HepG2 (cell line): ENCODE data around the gene C12orf56. TPM values are rescaled to one million over a fixed set of nuclear protein-coding genes. Genes with fewer than 3 reads are reported as not detected.

Experiments used
- ATAC-seq: fragments of 200-7000 bp; cut with Tn5 transposase; 3 replicates; pipeline ENCODE4 v1.9.1; 2020; ENCODE audit warnings: mild to moderate bottlenecking, moderate library complexity
- BruUV-seq: library from RNA; stranded (reverse); fragments of 400-500 nt; replicated peaks from 2 replicates; lab custom pipeline; 2021; lab: Mats Ljungman, UMichigan
- CTCF ChIA-PET: fragments of 300-600 bp; formaldehyde crosslinking; extraction: SDS; loops from one replicate; lab custom pipeline; 2021; ENCODE audit warnings: low total read pairs, inconsistent platforms, low intra/inter-chr PET ratio; lab: Yijun Ruan, JAX
- POLR2A ChIA-PET: fragments of 350-600 bp; sonication (Branson Sonifier 250); formaldehyde crosslinking; loops from one replicate; lab custom pipeline; 2020; ENCODE audit warnings: antibody characterized with exemption, inconsistent platforms; lab: Yijun Ruan, JAX
- DNase-seq: peaks from one replicate; pipeline ENCODE4 v3.0.0-alpha.2; 2015; ENCODE audit warnings: low spot score
- FAIRE-seq: peaks from 3 replicates; lab custom pipeline; 2011; peaks lifted over from hg19 to GRCh38; lab: Jason Lieb, UNC
- H2AFZ ChIP-seq: one replicate; pipeline ENCODE4 v1.6.1; 2011; ENCODE audit warnings: low read length, inconsistent platforms
- H3K27ac ChIP-seq: fragments of 300-600 bp; 3 replicates; pipeline ENCODE4 v1.8.0; 2011; ENCODE audit warnings: mixed run types, mild to moderate bottlenecking, mixed read lengths, low read length, inconsistent platforms; ENCODE audit not compliant: insufficient read depth; ENCODE audit errors: extremely low read length
- H3K27me3 ChIP-seq, 2 experiments: fragments of 200-600 bp in 1 of 2; 2 replicates in 1 of 2; 3 replicates in 1 of 2; pipeline versions ENCODE4 v1.6.0 to v1.8.0; 2011; ENCODE audit warnings: low read length in 2 of 2, mild to moderate bottlenecking in 2 of 2, moderate library complexity in 2 of 2, inconsistent platforms in 1 of 2; ENCODE audit not compliant: insufficient read depth in 2 of 2, control insufficient read depth in 1 of 2
- H3K36me3 ChIP-seq, 2 experiments: fragments of 200-600 bp in 1 of 2; replicated peaks in 1 of 2; 2 replicates in 1 of 2; 3 replicates in 1 of 2; pipeline versions ENCODE4 v1.5.1 to v1.8.0; 2011; ENCODE audit warnings: low read length in 2 of 2, inconsistent platforms in 1 of 2; ENCODE audit not compliant: insufficient read depth in 2 of 2, control insufficient read depth in 1 of 2
- H3K4me1 ChIP-seq: 2 replicates; pipeline ENCODE4 v1.5.1; 2012; ENCODE audit warnings: low read length, inconsistent platforms; ENCODE audit not compliant: insufficient read depth
- H3K4me2 ChIP-seq: 2 replicates; pipeline ENCODE4 v1.6.0; 2011; ENCODE audit warnings: low read depth, low read length, inconsistent platforms
- H3K4me3 ChIP-seq, 3 experiments: fragments of 200-600 bp in 1 of 3; sonication (generic), shearing (Covaris generic) in 1 of 3; replicated peaks in 1 of 3; 2 replicates each; pipeline ENCODE4 v1.5.1; 2011 to 2016; ENCODE audit warnings: low read length in 3 of 3, inconsistent platforms in 2 of 3, low read depth in 2 of 3, mild to moderate bottlenecking in 2 of 3, control low read depth in 1 of 3, mixed read lengths in 1 of 3; ENCODE audit not compliant: insufficient read depth in 1 of 3
- H3K79me2 ChIP-seq: one replicate; pipeline ENCODE4 v1.6.1; 2011; ENCODE audit warnings: low read length, inconsistent platforms; ENCODE audit not compliant: insufficient read depth
- H3K9ac ChIP-seq: 2 replicates; pipeline ENCODE4 v1.6.0; 2011; ENCODE audit warnings: mild to moderate bottlenecking, low read depth, low read length, inconsistent platforms; ENCODE audit not compliant: insufficient read depth
- H3K9me3 ChIP-seq: 2 replicates; pipeline ENCODE4 v1.5.1; 2012; ENCODE audit warnings: mild to moderate bottlenecking, low read length
- H4K20me1 ChIP-seq: 2 replicates; pipeline ENCODE4 v1.6.0; 2011; ENCODE audit warnings: inconsistent platforms, mild to moderate bottlenecking, low read length, moderate library complexity; ENCODE audit not compliant: insufficient read depth
- CSRNP2 ChIP-seq: sonication (generic); formaldehyde crosslinking; conservative IDR thresholded peaks from 2 replicates; pipeline ENCODE4 v1.8.0; 2022; ENCODE audit warnings: low read depth, missing genetic modification reagents
- EEA1 ChIP-seq: sonication (generic); formaldehyde crosslinking; IDR thresholded peaks from 2 replicates; pipeline ENCODE4 v1.5.1; 2020; ENCODE audit warnings: mild to moderate bottlenecking, missing genetic modification reagents, borderline replicate concordance
- GTF3A ChIP-seq: sonication (generic); formaldehyde crosslinking; conservative IDR thresholded peaks from 2 replicates; pipeline ENCODE4 v1.4.0; 2020; ENCODE audit warnings: mild to moderate bottlenecking, missing genetic modification reagents
- HIVEP1 ChIP-seq: sonication (generic); formaldehyde crosslinking; IDR thresholded peaks from 2 replicates; pipeline ENCODE4 v1.4.0; 2020; ENCODE audit warnings: mild to moderate bottlenecking, missing genetic modification reagents
- NFE2 ChIP-seq: sonication (generic); formaldehyde crosslinking; IDR thresholded peaks from 2 replicates; pipeline ENCODE4 v1.4.0; 2020; ENCODE audit warnings: missing genetic modification reagents
- TOPORS ChIP-seq: sonication (generic); formaldehyde crosslinking; IDR thresholded peaks from 2 replicates; pipeline ENCODE4 v1.8.0; 2023; ENCODE audit warnings: mild to moderate bottlenecking, missing genetic modification reagents
- ZBTB21 ChIP-seq: sonication (generic); formaldehyde crosslinking; IDR thresholded peaks from 2 replicates; pipeline ENCODE4 v1.4.0; 2020; ENCODE audit warnings: missing genetic modification reagents
- ZC3H4 ChIP-seq: sonication (generic); formaldehyde crosslinking; IDR thresholded peaks from 2 replicates; pipeline ENCODE4 v1.4.0; 2020; ENCODE audit warnings: missing genetic modification reagents, borderline replicate concordance
- ZNF12 ChIP-seq: sonication (generic); formaldehyde crosslinking; IDR thresholded peaks from 2 replicates; pipeline ENCODE4 v1.5.0; 2020; ENCODE audit warnings: missing genetic modification reagents
- ZNF282 ChIP-seq: fragments of 450-650 bp; IDR thresholded peaks from 2 replicates; pipeline ENCODE4 v1.6.1; 2018; ENCODE audit not compliant: partially characterized antibody
- ZNF546 ChIP-seq: sonication (generic); formaldehyde crosslinking; conservative IDR thresholded peaks from 2 replicates; pipeline ENCODE4 v1.8.1; 2023; ENCODE audit warnings: mild to moderate bottlenecking, missing genetic modification reagents
- ZNF549 ChIP-seq: sonication (generic); formaldehyde crosslinking; IDR thresholded peaks from 2 replicates; pipeline ENCODE4 v1.5.0; 2020; ENCODE audit warnings: missing genetic modification reagents
- WGBS: methylation state at CpG from one replicate; pipeline ENCODE4 v1.1.6; 2017; ENCODE audit warnings: low lambda C conversion rate; 5-methylcytosine and 5-hydroxymethylcytosine counted together
- in situ Hi-C: cut with HindIII; loops from 2 replicates; pipeline ENCODE4 v1.10.0; 2017; ENCODE audit warnings: low pct_unique_long_range_greater_than_20kb; ENCODE audit not compliant: extremely low pct_ligation_motif_present
- intact Hi-C: fragments of 100-400 bp; cut with micrococcal nuclease; formaldehyde crosslinking; loops from one replicate; pipeline ENCODE4 v1.10.0; 2022; ENCODE audit not compliant: unreplicated experiment
- polyA plus RNA-seq, 8 experiments: library from polyadenylated mRNA; depleted of rRNA in 3 of 8; stranded (reverse) in 7 of 8; unstranded in 1 of 8; fragments of >200 nt; fragmentation: Illumina TruSeq in 4 of 8; extraction: Trizol in 4 of 8; gene quantifications; 2 replicates each; pipeline versions ENCODE4 v1.2.1 to v1.2.3, GENCODE V29; 2011 to 2016; ENCODE audit warnings: low read depth in 4 of 8, missing spikeins in 1 of 8, mixed read lengths in 1 of 8; ENCODE audit not compliant: insufficient read depth in 1 of 8
- total RNA-seq, 5 experiments: library from RNA; depleted of rRNA; stranded (reverse); fragments of >200 nt; fragmentation: Illumina TruSeq; extraction: Trizol; gene quantifications; 2 replicates each; pipeline ENCODE4 v1.2.3, GENCODE V29; 2016; ENCODE audit warnings: low read depth in 1 of 5
- TF ChIP-seq, protein P1 (sequence below): sonication (generic); formaldehyde crosslinking; IDR thresholded peaks from 2 replicates; pipeline ENCODE4 v1.4.0; 2020; ENCODE audit warnings: missing genetic modification reagents, borderline replicate concordance

The C12orf56 gene
- total and polyA plus RNA-seq, 2 of the 13 experiments (the other 11 are each of a cell fraction or from before 2014, with no cell fraction given), result 0.07 TPM; not detected in 1

GRCh38 chr12:64383675-64384074 lies 6.9 kb downstream of the C12orf56 start:
- 12% methylated on average over 1 of the region's 1 CpG for WGBS
- TF ChIP-seq EEA1 (no peak), ZNF12 (no peak), ZBTB21 (CRISPR knock-in tag) (no peak)
- TF ChIP-seq, protein P1, sequence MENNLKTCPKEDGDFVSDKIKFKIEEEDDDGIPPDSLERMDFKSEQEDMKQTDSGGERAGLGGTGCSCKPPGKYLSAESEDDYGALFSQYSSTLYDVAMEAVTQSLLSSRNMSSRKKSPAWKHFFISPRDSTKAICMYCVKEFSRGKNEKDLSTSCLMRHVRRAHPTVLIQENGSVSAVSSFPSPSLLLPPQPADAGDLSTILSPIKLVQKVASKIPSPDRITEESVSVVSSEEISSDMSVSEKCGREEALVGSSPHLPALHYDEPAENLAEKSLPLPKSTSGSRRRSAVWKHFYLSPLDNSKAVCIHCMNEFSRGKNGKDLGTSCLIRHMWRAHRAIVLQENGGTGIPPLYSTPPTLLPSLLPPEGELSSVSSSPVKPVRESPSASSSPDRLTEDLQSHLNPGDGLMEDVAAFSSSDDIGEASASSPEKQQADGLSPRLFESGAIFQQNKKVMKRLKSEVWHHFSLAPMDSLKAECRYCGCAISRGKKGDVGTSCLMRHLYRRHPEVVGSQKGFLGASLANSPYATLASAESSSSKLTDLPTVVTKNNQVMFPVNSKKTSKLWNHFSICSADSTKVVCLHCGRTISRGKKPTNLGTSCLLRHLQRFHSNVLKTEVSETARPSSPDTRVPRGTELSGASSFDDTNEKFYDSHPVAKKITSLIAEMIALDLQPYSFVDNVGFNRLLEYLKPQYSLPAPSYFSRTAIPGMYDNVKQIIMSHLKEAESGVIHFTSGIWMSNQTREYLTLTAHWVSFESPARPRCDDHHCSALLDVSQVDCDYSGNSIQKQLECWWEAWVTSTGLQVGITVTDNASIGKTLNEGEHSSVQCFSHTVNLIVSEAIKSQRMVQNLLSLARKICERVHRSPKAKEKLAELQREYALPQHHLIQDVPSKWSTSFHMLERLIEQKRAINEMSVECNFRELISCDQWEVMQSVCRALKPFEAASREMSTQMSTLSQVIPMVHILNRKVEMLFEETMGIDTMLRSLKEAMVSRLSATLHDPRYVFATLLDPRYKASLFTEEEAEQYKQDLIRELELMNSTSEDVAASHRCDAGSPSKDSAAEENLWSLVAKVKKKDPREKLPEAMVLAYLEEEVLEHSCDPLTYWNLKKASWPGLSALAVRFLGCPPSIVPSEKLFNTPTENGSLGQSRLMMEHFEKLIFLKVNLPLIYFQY (CRISPR knock-in tag), result no peak
- in situ Hi-C loops (no loop called here), intact Hi-C loops (no loop called here)
- Histone ChIP-seq H3K4me3 (no peak overlapping the region), H2AFZ (no peak overlapping the region), H3K36me3 (no peaks in the 10 kb centered on the region), H3K27ac (no peak overlapping the region), H3K79me2 (no peaks in the 10 kb centered on the region), H3K9me3 (peaks cover 7% of the 10 kb centered on the region), H3K9ac (no peak overlapping the region), H3K27me3 (no peaks in the 10 kb centered on the region), H4K20me1 (no peaks in the 10 kb centered on the region), H3K4me1 (no peaks in the 10 kb centered on the region), H3K4me2 (no peak overlapping the region)
- ChIA-PET POLR2A (no interaction called here), CTCF (no interaction called here)
- no peak for DNase-seq
- BruUV-seq, result no TSS peak
- FAIRE-seq, result no peak
- ATAC-seq, result no peak

- intact Hi-C loops (no loop called here), in situ Hi-C loops (no loop called here)
- FAIRE-seq, result no peak
- no peak for TF ChIP-seq NFE2 (CRISPR knock-in tag)
- TF ChIP-seq ZC3H4 (CRISPR knock-in tag), result no peak
- no peak for TF ChIP-seq ZNF546
- TF ChIP-seq HIVEP1 (CRISPR knock-in tag), result no peak
- no peak for TF ChIP-seq TOPORS (CRISPR knock-in tag)
- TF ChIP-seq ZNF549 (CRISPR knock-in tag), result no peak
- TF ChIP-seq ZNF282, result no peak
- no peak for TF ChIP-seq GTF3A (CRISPR knock-in tag)
- no peak for TF ChIP-seq CSRNP2
Observed at GRCh38 chr12:64362721-64363305, 27.7 kb downstream of the C12orf56 start.

More at GRCh38 chr12:64362721-64363305, 27.7 kb downstream of the C12orf56 start:
- Histone ChIP-seq H3K4me3 (no peak overlapping the region), H3K27me3 (no peaks in the 10 kb centered on the region; a peak in 1 of 5 replicates), H2AFZ (no peak overlapping the region), H3K4me2 (no peak overlapping the region), H3K27ac (no peak overlapping the region), H3K36me3 (no peaks in the 10 kb centered on the region), H3K9ac (no peak overlapping the region), H3K4me1 (no peaks in the 10 kb centered on the region), H4K20me1 (no peaks in the 10 kb centered on the region), H3K79me2 (no peaks in the 10 kb centered on the region), H3K9me3 (no peaks in the 10 kb centered on the region)
- 73% methylated on average over 4 of the region's 4 CpGs for WGBS
- ATAC-seq (no peak), DNase-seq (no peak)
- ChIA-PET CTCF (no interaction called here), POLR2A (no interaction called here)
- BruUV-seq, result no TSS peak
